Naive thymus-derived CD8-positive, alpha-beta T cell (primary cell): ENCODE data around the gene NR2F1. TPM values are rescaled to one million over a fixed set of nuclear protein-coding genes. Genes with fewer than 3 reads are reported as not detected.

ENCODE experiments used
- polyA plus RNA-seq, 3 donors: library from polyadenylated mRNA; unstranded; fragments of 300-500 nt; fragmentation: Illumina TruSeq; gene quantifications; one replicate each; pipeline ENCODE4 v1.2.3, GENCODE V29; 2021
- total RNA-seq, 8 experiments: library from RNA in 2 of 8; stranded (reverse) in 2 of 8; gene quantifications; one replicate each; pipeline ENCODE4 v1.2.3 and lab custom pipeline; 2021 to 2026

The NR2F1 gene
- total and polyA plus RNA-seq, 5 experiments from 2014 or later, result not detected

Other genes with a start within 250 kb of the NR2F1 start
- gene NR2F1-AS1, start 2.0 kb upstream of the NR2F1 start, total RNA-seq, result not detected
- not detected for gene NR2F1-AS1, start 2.0 kb upstream of the NR2F1 start, polyA plus RNA-seq
- 1 to 10 TPM; 1.6 to 1.7 TPM for gene POU5F2, start 158.4 kb downstream of the NR2F1 start, total RNA-seq
- under 1 TPM in 2 of 3 donors, not detected in 1; 0.15 to 0.20 TPM for gene POU5F2, start 158.4 kb downstream of the NR2F1 start, polyA plus RNA-seq